NCI-H82 treated with DMSO at 0.1 percent for 48 hours (cell line): ENCODE data around the gene LY86.
"Not testable (repeated sequence)": the region's sequence is repeated elsewhere in the genome, so short reads cannot be mapped to it uniquely, and the experiment has no call there.

Source experiments
- DNase-seq: peaks from one replicate; lab custom pipeline; 2025; ENCODE audit not compliant: unreplicated experiment; lab: John Stamatoyannopoulos, UW

LY86 gene

GRCh38 chr6:6595952-6596351, 7.4 kb downstream of the LY86 start:
- DNase-seq, result no peak

DNA sequence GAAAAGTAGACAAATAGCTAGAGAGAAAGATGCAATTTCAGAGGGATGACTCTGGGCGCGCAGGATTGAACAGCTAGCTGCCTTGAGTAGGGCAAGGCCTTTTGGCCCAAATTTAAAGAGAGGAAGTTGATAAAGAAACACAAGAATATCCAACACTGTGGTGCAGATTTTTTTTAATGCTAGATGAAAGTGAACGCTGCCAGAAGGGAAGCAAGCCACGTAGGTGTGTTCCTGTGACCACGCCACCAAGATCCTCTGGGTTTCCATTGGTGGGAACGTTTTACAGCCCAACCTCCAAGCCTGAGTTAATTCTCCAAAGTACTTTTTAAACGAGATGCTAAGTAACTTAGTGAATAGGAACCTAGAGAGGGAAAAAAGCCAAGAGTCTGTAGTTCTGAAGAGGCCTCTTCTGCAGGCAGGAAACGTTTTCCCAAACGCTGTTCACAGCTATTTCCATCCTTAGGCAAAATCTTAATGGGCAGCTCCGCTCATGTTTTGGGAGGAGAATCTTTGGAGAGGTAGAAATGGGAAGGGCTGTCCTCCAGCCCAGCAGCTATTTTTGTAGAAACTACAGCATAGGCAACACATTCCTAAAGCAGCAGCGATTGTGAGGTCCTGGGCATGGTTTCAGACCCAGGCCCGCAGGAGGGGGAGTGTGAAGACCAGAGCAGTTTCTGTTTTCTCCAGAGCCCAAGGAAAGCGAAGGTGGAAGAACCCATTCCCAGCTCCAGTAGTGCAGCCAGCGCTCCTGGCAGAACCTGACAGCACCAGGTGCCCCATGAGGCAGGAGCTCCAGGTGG, 8.2 kb downstream of the LY86 start:
- DNase-seq, result no peak

- no peak for DNase-seq
These were observed 9.2 kb downstream of the LY86 start for GRCh38 chr6:6597682-6598081.

GRCh38 chr6:6599468-6599873, 11.0 kb downstream of the LY86 start:
- no peak for DNase-seq

DNA sequence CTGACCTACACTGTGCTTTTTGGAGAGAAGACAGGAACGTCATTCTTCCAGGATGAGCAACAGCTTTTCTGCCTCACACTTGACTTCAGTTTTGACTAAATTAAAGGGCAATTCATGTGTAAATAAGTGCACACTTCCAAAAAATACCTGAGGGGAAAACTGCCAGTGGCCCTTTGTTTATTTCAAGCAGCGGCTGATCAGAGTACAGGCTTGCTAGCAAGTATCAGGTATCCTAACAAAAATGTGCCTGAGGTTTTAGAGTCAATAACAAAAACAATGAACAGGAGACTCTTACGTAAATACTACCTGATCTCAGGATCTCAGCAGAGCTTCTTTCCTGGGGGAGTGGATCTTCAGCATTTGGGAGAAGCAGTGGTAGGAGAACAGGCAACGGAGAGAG, 12.4 kb downstream of the LY86 start:
- no peak for DNase-seq

GRCh38 chr6:6602262-6602661, 13.7 kb downstream of the LY86 start:
- no peak for DNase-seq

- DNase-seq, result no peak
These were observed 14.8 kb downstream of the LY86 start for GRCh38 chr6:6603317-6603716.

- DNase-seq, result no peak
These were observed 15.5 kb downstream of the LY86 start for GRCh38 chr6:6604015-6604414.

DNA sequence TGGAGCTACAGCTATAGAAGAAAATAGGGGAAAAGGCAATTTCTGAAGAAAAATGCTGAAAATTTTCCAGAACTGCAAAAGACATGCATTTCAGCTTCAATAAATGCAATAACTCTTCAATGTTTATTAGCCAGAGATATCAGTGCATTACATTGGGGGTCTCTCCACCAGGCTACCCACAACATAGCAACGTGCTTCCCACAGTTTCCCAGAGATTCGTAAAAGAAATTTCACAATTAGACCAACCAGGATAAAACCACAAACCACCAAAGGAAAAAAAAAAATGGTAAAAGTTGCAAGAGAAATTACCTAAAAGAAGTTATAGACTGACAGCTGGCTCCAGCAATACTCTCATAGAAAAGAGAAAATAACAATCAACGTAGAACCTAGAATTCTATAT, 16.0 kb downstream of the LY86 start:
- DNase-seq, result no peak

GRCh38 chr6:6605873-6606272, 17.4 kb downstream of the LY86 start:
- no peak for DNase-seq

DNA sequence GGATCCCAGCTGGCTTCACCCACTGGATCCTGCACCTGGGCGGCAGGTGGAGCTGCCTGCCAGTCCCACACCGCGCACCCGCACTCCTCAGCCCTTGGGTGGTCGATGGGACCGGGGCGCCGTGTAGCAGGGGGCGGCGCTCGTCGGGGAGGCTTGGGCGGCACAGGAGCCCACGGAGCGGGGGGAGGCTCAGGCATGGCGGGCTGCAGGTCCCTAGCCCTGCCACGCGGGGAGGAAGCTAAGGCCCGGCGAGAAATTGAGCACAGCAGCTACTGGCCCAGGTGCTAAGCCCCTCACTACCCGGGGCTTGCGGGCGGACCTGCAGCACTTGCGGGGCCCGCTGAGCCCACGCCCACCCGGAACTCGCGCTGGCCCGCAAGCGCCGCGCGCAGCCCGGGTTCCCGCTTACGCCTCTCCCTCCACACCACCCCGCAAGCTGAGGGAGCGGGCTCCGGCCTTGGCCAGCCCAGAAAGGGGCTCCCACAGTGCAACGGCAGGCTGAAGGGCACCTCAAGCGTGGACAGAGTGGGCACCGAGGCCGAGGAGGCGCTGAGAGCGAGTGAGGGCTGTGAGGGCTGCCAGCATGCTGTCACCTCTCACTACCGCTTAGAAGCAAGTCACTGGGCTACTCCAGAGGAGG, 18.0 kb downstream of the LY86 start:
- not testable (repeated sequence) for DNase-seq

- no peak for DNase-seq
These were observed 20.9 kb downstream of the LY86 start for GRCh38 chr6:6609450-6609849.

DNA sequence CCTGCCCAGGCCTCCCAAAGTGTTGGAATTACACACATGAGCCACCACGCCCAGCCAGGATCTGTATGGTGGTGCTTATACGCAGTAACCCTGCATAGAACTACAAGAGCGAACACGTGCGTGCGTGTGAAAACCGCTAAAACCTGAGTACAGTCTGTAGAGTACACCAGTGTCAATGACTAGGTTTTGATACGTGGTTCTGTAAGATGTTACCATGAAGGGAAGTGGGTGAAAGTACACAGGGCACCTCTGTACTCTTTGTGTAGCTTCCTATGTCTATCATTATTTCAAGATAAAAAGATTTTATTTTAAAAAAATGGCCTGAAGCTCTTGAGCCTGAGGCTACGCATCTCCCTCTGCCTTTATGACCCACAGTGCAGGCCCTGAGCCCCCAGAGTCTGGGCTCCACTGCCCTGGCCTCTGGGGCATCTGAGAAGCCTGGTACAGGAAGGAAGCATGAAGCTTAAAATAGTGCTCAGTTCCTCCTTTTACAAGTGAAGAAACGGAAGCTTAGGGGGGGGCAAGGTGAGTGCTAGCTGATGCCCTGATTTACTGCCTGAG, 21.6 kb downstream of the LY86 start:
- DNase-seq, result no peak

DNA sequence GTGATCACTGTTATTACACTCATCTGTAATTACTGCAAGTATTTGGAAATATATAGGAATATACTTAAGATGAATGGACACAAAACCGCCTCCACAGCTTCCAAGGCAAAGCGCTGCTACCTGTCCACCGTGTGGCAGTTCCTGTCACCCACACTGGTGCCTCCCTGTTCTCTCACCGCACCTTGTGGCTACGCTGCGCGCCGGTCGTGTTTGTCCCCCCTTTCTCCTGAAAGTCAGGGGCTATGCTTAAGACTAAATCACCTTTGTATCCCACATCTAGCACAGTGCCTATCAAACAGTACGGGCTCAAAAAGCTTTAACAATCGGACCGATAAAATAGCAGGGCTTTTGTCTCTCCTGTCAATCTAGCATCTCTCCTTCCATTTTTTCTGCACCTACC, 23.0 kb downstream of the LY86 start:
- DNase-seq, result no peak

DNA sequence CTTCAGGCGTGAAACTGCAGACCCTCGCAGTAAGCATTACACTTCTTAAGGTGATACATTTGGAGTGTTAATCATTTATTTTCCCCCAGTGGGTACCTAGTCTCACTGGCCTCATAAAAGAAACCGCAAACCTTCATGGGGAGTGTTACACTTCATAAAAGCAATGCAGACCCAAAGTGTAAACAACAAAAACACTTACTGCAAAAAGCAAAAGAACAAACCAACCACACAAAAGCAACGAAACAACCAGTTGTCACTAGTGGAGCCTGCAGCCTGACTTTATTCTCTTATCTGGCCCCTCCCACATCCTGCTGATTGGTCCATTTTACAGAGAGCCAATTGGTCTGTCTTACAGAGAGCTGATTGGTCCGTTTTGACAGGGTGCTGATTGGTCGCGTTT, 23.8 kb downstream of the LY86 start:
- no peak for DNase-seq

DNA sequence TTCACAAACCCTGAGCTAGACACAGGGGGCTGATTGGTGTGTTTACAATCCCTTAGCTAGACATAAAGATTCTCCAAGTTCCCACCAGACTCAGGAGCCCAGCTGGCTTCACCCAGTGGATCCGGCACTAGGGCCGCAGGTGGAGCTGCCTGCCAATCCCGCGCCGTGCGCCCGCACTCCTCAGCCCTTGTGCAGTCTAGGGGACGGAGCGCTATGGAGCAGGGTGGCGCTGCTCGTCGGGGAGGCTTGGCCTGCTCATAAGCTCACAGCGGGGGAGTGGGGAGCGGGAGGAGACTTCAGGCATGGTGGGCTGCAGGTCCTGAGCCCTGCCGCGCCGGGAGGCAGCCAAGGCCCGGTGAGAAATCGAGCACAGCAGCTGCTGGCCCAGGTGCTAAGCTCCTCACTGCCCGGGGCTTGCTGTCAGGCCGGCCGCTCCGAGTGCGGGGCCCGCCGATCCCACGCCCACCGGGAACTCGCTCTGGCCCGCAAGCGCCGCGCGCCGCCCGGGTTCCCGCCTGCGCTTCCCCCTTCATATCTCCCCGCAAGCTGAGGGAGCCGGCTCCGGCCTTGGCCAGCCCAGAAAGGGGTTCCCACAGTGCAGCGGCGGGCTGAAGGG, 24.7 kb downstream of the LY86 start:
- not testable (repeated sequence) for DNase-seq

GRCh38 chr6:6614096-6614982, 25.8 kb downstream of the LY86 start:
- DNase-seq, result no peak

DNA sequence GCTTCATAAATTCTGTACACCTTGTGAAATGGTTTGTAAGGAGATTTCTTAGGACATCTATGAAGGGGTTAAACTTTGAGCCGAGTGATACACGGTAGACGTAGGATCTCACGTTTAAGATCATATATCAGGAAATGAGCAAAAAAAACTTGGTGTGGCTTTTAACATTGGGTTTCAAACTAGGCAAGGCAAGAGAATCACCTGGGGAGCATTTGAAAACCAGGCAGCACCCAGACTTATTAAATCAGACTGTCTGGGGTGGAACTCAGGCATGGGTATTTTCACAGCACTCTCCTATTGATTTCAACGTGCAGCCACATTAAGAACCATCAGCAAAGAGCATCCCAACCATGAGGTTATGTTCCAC, 26.4 kb downstream of the LY86 start:
- DNase-seq, result no peak

GRCh38 chr6:6616656-6617055, 28.1 kb downstream of the LY86 start:
- no peak for DNase-seq

GRCh38 chr6:6619021-6619794, 30.7 kb downstream of the LY86 start:
- no peak for DNase-seq
